Psoas muscle (tissue), 8 donors: ENCODE results near the gene RCBTB1. TPM values are rescaled to one million over a fixed set of nuclear protein-coding genes. Genes with fewer than 3 reads are reported as not detected.
"Not testable (repeated sequence)": the region's sequence is repeated elsewhere in the genome, so short reads cannot be mapped to it uniquely, and the experiment has no call there.

Experiments
- ATAC-seq, 4 donors: fragments of 200-7000 bp; cut with Tn5 transposase; one replicate each; pipeline ENCODE4 v1.9.1; 2020; ENCODE audit warnings: moderate library complexity in 3 of 4, mild to moderate bottlenecking in 2 of 4
- DNase-seq, 2 donors: peaks; one replicate each; pipeline ENCODE4 v3.0.0-alpha.2; 2020
- H3K27ac ChIP-seq: fragments of 200-600 bp; one replicate; pipeline ENCODE4 v1.8.0; 2022
- H3K27me3 ChIP-seq, 3 donors: fragments of 200-600 bp in 1 of 3; one replicate each; pipeline versions ENCODE4 v1.6.1 to v1.8.0; 2013 to 2022; ENCODE audit warnings: low read length in 2 of 3, mild to moderate bottlenecking in 2 of 3, moderate library complexity in 1 of 3; ENCODE audit not compliant: insufficient read depth in 3 of 3
- H3K36me3 ChIP-seq, 2 donors: fragments of 200-600 bp in 1 of 2; one replicate each; pipeline versions ENCODE4 v1.6.1 to v1.8.0; 2013 to 2022; ENCODE audit warnings: low read depth in 1 of 2, mild to moderate bottlenecking in 1 of 2, moderate library complexity in 1 of 2; ENCODE audit not compliant: insufficient read depth in 1 of 2
- H3K4me1 ChIP-seq: fragments of 200-600 bp; one replicate; pipeline ENCODE4 v1.8.0; 2022
- H3K4me3 ChIP-seq: fragments of 200-600 bp; one replicate; pipeline ENCODE4 v1.8.0; 2022; ENCODE audit warnings: mild to moderate bottlenecking
- H3K9me3 ChIP-seq: fragments of 200-600 bp; one replicate; pipeline ENCODE4 v1.8.0; 2022
- CTCF ChIP-seq: fragments of 200-600 bp; IDR thresholded peaks from one replicate; pipeline ENCODE4 v1.8.0; 2022; ENCODE audit warnings: antibody characterized with exemption
- WGBS, 3 donors: extraction: QIAGEN DNeasy Blood & Tissue Kit; methylation state at CpG; one replicate each; pipeline versions ENCODE4 v1.1.6 to v1.1.7; 2013; 5-methylcytosine and 5-hydroxymethylcytosine counted together
- intact Hi-C, 2 donors: fragments of 100-400 bp; cut with DNase I; formaldehyde crosslinking; loops; one replicate each; pipeline versions ENCODE4 v1.11.0 to v1.14.2; 2022
- polyA plus RNA-seq, 3 donors: library from polyadenylated mRNA; stranded (reverse); fragments of 200-250 nt; gene quantifications; one replicate each; pipeline ENCODE4 v1.2.3, GENCODE V29; 2013
- total RNA-seq, 4 donors: library from RNA; stranded (reverse); fragmentation: NEBNext Ultra II Directional in 2 of 4; extraction: Animal tissue kit (Norgen Biotek cat#: 25700) in 2 of 4; gene quantifications; one replicate each; pipeline versions ENCODE4 v1.2.1 to v1.2.4, GENCODE V29; 2021 to 2023
- donor health status: healthy with polysubstance abuse.
- donor health status: DM: no; HTN: no; CAD: no; lungs with moderate emphysema.
- donor health status: Bipolar disorder and iron deficiency.
- donor health status: healthy.
- donor health status: DM: yes; HTN: yes; CAD: no.
- donor health status: DM: no; HTN: no; CAD: no.
- donor health status: DM: no; HTN: no; CAD: no.
- donor health status: DM: yes; HTN: yes; CAD: no.

Gene RCBTB1
- total and polyA plus RNA-seq, 7 donors: 2.2 to 12.6 (median 6.6) TPM

DNA sequence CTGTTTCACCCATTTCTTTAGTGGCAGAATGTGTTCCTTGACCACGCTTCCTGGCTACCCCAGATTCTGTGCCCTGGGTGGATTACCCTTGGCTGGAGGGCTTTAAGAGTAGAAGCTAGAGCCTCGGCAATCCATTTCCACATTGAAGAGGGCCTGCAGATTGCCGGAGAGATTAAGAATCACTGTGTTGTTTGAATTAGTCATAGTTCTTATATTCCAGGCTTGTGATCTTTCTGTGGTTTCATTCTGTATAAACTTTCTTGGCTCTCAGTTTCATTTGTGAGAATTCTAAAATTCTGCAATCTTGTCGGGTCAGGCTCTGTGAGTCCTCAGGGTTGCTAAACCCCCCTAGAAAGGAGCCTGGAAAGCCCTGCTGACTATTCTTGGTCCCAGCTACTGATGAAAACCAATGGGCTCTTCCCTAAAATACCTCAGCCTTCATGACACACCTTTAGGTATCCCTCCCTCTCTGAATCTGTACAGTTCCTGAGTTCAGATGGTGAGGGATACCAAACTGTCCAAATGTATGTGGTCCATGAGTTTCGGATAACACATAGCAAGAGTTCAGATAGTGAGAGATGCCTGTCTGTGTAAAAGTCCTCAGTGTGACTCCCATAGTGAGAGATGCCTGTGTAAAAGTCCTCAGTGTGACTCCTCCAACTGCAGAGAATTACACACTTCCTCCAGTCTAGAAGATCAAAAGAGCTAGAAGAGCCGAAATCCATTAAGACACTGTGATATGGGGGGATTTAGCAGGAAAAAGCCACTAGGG, 85.3 kb downstream of the RCBTB1 start:
- WGBS, 3 donors: 46 to 76% (median 53%) methylated on average over 6 of the region's 6 CpGs
- TF ChIP-seq CTCF: no peak
- DNase-seq (no peak), ATAC-seq (no peak)
- Histone ChIP-seq H3K27ac (no peak overlapping the region), H3K4me3 (no peak overlapping the region), H3K4me1 (no peaks in the 10 kb centered on the region), H3K36me3 (peaks cover 0 to 3% of the 10 kb centered on the region in 2 donors), H3K9me3 (no peaks in the 10 kb centered on the region), H3K27me3 (no peaks in the 10 kb centered on the region)
- intact Hi-C loops: loop anchor here in 1 of 2 donors (10.0 kb wide), 1 partner anchor 105 kb away; no protein-coding TSS in a partner anchor

GRCh38 chr13:49498206-49498605, 87.2 kb downstream of the RCBTB1 start:
- intact Hi-C loops: loop anchor here in 1 of 2 donors (10.0 kb wide), 1 partner anchor 107 kb away; no protein-coding TSS in a partner anchor
- ATAC-seq (no peak), DNase-seq (no peak)
- Histone ChIP-seq H3K36me3 (peaks cover 0 to 3% of the 10 kb centered on the region in 2 donors), H3K9me3 (no peaks in the 10 kb centered on the region), H3K27me3 (no peaks in the 10 kb centered on the region), H3K4me1 (peaks cover 4% of the 10 kb centered on the region), H3K27ac (no peak overlapping the region), H3K4me3 (no peak overlapping the region)
- WGBS, 3 donors: 63 to 82% (median 65%) methylated on average over 4 of the region's 4 CpGs
- no peak for TF ChIP-seq CTCF

DNA sequence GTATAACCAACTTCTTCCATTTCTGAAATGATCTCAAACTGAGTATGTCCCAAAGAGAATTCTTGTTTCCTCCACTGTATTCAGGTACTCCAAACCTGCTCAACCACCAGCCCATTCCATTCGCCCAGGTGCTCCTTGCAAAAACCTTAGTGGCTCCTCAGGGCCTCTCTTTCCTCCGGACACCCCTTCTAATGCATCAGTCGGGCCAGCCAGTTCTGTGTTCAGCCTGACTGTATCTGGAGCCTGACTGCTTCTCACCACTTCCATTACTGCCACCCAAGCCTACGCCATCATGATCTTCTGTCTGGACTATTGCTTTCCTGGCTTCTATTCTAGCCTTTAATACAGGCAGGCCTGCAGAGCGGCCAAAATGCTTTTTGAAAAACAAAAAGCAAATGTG, 88.1 kb downstream of the RCBTB1 start:
- H3K4me3 ChIP-seq: no peak overlapping the region

GRCh38 chr13:49496837-49497236, 88.5 kb downstream of the RCBTB1 start:
- not testable (repeated sequence) for DNase-seq, H3K9me3 ChIP-seq, H3K36me3 ChIP-seq, ATAC-seq, H3K27me3 ChIP-seq, H3K4me1 ChIP-seq
- 62 to 72% (median 70%) methylated on average over 11 of the region's 11 CpGs for WGBS, 3 donors
- peak overlapping the region; percentile 87 for H3K4me3 ChIP-seq
- peak overlapping the region; percentile 94 for H3K27ac ChIP-seq
- intact Hi-C loops: loop anchor here (2.0 to 10.0 kb wide), 2 partner anchors 52 to 108 kb away; partner anchors contain the start of genes CAB39L (in 1 of the 2) and SETDB2 (in 1 of the 2)

More for the DNA sequence above, 88.1 kb downstream of the RCBTB1 start:
- H3K27me3 ChIP-seq: no peaks in the 10 kb centered on the region
- peaks cover 4% of the 10 kb centered on the region for H3K4me1 ChIP-seq
- intact Hi-C loops: loop anchor here (2.0 to 10.0 kb wide), 2 partner anchors 52 to 108 kb away; partner anchors contain the start of genes CAB39L (in 1 of the 2) and SETDB2 (in 1 of the 2)
- H3K27ac ChIP-seq: peak overlapping the region; percentile 94
- H3K36me3 ChIP-seq: peaks cover 0 to 3% of the 10 kb centered on the region in 2 donors
- WGBS, 3 donors: 70 to 79% (median 70%) methylated on average over 5 of the region's 5 CpGs
- no peaks in the 10 kb centered on the region for H3K9me3 ChIP-seq
- no peak for TF ChIP-seq CTCF
- ATAC-seq (no peak), DNase-seq (no peak)
